ENCODE results near the gene CATSPERE. TPM values are rescaled to one million over a fixed set of nuclear protein-coding genes. Genes with fewer than 3 reads are reported as not detected.

CATSPERE gene
- total and polyA plus RNA-seq, 2 donors (not counting 3 experiments of a cell fraction or from before 2014, with no cell fraction given), result 0.61 to 1.9 TPM

DNA sequence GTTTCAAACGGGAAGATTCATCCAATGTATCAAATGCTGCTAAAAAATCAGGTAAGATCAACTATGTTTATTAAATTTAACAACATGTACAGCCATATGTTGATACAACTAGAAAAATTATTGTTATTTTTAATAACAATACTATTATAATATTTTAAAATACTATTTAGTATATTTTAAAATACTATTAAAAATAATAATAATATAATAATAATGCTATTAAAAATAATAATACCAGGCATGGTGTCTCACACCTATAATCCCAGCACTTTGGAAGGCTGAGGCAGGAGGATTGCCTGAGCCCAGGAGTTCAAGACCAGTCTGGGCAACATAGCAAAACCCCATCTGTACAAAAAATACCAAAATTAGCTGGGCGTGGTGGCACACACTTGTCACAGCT lies 54.6 kb downstream of the CATSPERE start:
- no peak overlapping the region for H3K27ac ChIP-seq (ENCODE audit: insufficient read depth, low read depth, low read length)
- H3K9me1 ChIP-seq (replicated peaks; ENCODE audit: control insufficient read depth, extremely low read depth, insufficient read depth, low read length), result no peaks in the 10 kb centered on the region
- DNase-seq (ENCODE audit: low read depth, low spot score) (no peak), FAIRE-seq (no peak)
- intact Hi-C loops (cut with micrococcal nuclease), result no loop called here
- H2AFZ ChIP-seq (ENCODE audit: low read depth, low read length), result no peak overlapping the region
- no peak overlapping the region for H3K4me2 ChIP-seq (ENCODE audit: insufficient read depth, low read length)
- CTCF ChIA-PET, result no interaction called here
- no peak overlapping the region for H3K4me3 ChIP-seq (replicated peaks in 1 of 3; ENCODE audit: insufficient read depth in 1 of 3, low read depth in 1 of 3, low read length in 3 of 3)
- no peaks in the 10 kb centered on the region for H3K27me3 ChIP-seq (ENCODE audit: control insufficient read depth in 2 of 2, insufficient read depth in 2 of 2, low read length in 2 of 2)
- no peaks in the 10 kb centered on the region for H4K20me1 ChIP-seq (replicated peaks; ENCODE audit: control insufficient read depth, extremely low read depth, insufficient read depth, low read length)
- H3K9me3 ChIP-seq (replicated peaks; ENCODE audit: control insufficient read depth, insufficient read depth, low read length), result no peaks in the 10 kb centered on the region
- no peak overlapping the region for H3K9ac ChIP-seq (replicated peaks; ENCODE audit: extremely low read depth, insufficient read depth, low read length)
- H3K36me3 ChIP-seq (ENCODE audit: control insufficient read depth in 2 of 2, extremely low read depth in 1 of 2, insufficient read depth in 2 of 2, low read length in 2 of 2), result no peaks in the 10 kb centered on the region
- dilution Hi-C loops (cut with MboI; ENCODE audit: extremely low pct_ligation_motif_present, low sequenced_read_pairs), result no loop called here
- no TSS peak for BruUV-seq (replicated peaks)
- no peaks in the 10 kb centered on the region for H3K79me2 ChIP-seq (ENCODE audit: control insufficient read depth, insufficient read depth, low read length)
- TF ChIP-seq, protein P1, sequence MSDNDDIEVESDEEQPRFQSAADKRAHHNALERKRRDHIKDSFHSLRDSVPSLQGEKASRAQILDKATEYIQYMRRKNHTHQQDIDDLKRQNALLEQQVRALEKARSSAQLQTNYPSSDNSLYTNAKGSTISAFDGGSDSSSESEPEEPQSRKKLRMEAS (IDR thresholded peaks at IDR 0.05; ENCODE audit: insufficient read depth, insufficient read length), result no peak
- POLR2A ChIA-PET, result no interaction called here
- no peaks in the 10 kb centered on the region for H3K4me1 ChIP-seq (ENCODE audit: control insufficient read depth, extremely low read depth, insufficient read depth, low read length)

DNA sequence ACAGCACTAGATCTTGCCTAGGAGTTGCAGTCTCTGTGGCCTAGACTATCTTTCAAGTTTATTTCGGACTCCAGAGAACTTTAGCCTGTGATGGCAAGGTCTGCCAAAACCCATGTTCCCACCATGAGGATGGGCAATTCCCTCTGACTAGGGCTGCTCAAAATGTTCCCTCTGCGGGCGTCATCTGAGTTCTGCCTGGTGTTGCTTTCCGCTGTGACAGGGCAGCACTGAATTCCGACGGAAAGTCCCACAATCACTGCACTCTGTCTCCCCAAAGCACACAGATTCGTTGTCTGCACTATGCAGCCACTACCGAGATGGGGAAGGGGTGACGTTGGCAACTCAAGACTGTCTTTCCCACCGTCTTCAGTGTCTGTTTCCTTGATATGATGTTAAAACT lies 75.2 kb downstream of the CATSPERE start:
- Histone ChIP-seq H3K9ac (replicated peaks; ENCODE audit: extremely low read depth, insufficient read depth, low read length) (no peak overlapping the region), H3K9me3 (replicated peaks; ENCODE audit: control insufficient read depth, insufficient read depth, low read length) (no peaks in the 10 kb centered on the region), H3K36me3 (ENCODE audit: control insufficient read depth in 2 of 2, extremely low read depth in 1 of 2, insufficient read depth in 2 of 2, low read length in 2 of 2) (no peaks in the 10 kb centered on the region), H3K4me1 (ENCODE audit: control insufficient read depth, extremely low read depth, insufficient read depth, low read length) (no peaks in the 10 kb centered on the region), H3K79me2 (ENCODE audit: control insufficient read depth, insufficient read depth, low read length) (no peaks in the 10 kb centered on the region), H3K4me2 (ENCODE audit: insufficient read depth, low read length) (no peak overlapping the region), H3K27ac (ENCODE audit: insufficient read depth, low read depth, low read length) (no peak overlapping the region), H3K9me1 (replicated peaks; ENCODE audit: control insufficient read depth, extremely low read depth, insufficient read depth, low read length) (no peaks in the 10 kb centered on the region), H3K4me3 (replicated peaks in 1 of 3; ENCODE audit: insufficient read depth in 1 of 3, low read depth in 1 of 3, low read length in 3 of 3) (no peak overlapping the region), H2AFZ (ENCODE audit: low read depth, low read length) (no peak overlapping the region), H3K27me3 (ENCODE audit: control insufficient read depth in 2 of 2, insufficient read depth in 2 of 2, low read length in 2 of 2) (no peaks in the 10 kb centered on the region), H4K20me1 (replicated peaks; ENCODE audit: control insufficient read depth, extremely low read depth, insufficient read depth, low read length) (no peaks in the 10 kb centered on the region)
- dilution Hi-C loops (cut with MboI; ENCODE audit: extremely low pct_ligation_motif_present, low sequenced_read_pairs) (no loop called here), intact Hi-C loops (cut with micrococcal nuclease) (no loop called here)
- TF ChIP-seq JUN (IDR thresholded peaks at IDR 0.05; ENCODE audit: borderline replicate concordance, insufficient read depth, insufficient read length, low read depth) (no peak), POLR2AphosphoS5 (IDR thresholded peaks at IDR 0.05; ENCODE audit: insufficient read depth, low read depth, low read length) (no peak), POLR2A (IDR thresholded peaks at IDR 0.05; ENCODE audit: low read depth, low read length) (no peak)
- ChIA-PET CTCF (no interaction called here), POLR2A (no interaction called here)
- DNase-seq (ENCODE audit: low read depth, low spot score) (no peak), FAIRE-seq (no peak)
- BruUV-seq (replicated peaks), result no TSS peak

All from endothelial cell of umbilical vein (primary cell).